PC-9 (cell line): Measurements from ENCODE around the gene SLC6A1. TPM values are rescaled to one million over a fixed set of nuclear protein-coding genes. Genes with fewer than 3 reads are reported as not detected.

ENCODE experiments used
- BruUV-seq: library from RNA; stranded (reverse); fragments of 400-500 nt; replicated peaks from 2 replicates; lab custom pipeline; 2021; lab: Mats Ljungman, UMichigan
- CTCF ChIA-PET: fragments of 300-600 bp; sonication (Branson Sonifier 250); formaldehyde crosslinking; loops from one replicate; lab custom pipeline; 2022; ENCODE audit warnings: antibody characterized with exemption; lab: Charles Lee
- POLR2A ChIA-PET: fragments of 300-600 bp; sonication (Branson Sonifier 250); formaldehyde crosslinking; loops from one replicate; lab custom pipeline; 2022; ENCODE audit warnings: antibody characterized with exemption; ENCODE audit not compliant: unreplicated experiment; lab: Charles Lee
- DNase-seq, 2 experiments: peaks; one replicate each; pipeline versions ENCODE4 v3.0.0 to v3.0.0-alpha.2; 2015 to 2022; ENCODE audit warnings: mixed read lengths in 1 of 2
- H2AFZ ChIP-seq: fragments of 200-600 bp; sonication (generic); 2 replicates; pipeline ENCODE4 v1.8.1; 2017; ENCODE audit warnings: antibody characterized with exemption
- H3F3A ChIP-seq: fragments of 200-600 bp; sonication (generic); 2 replicates; pipeline ENCODE4 v1.8.1; 2017; ENCODE audit warnings: antibody characterized with exemption, mild to moderate bottlenecking, low read depth; ENCODE audit not compliant: insufficient read depth
- H3K27ac ChIP-seq: fragments of 200-600 bp; sonication (generic); 2 replicates; pipeline ENCODE4 v1.6.1; 2016; ENCODE audit warnings: mixed run types
- H3K27me3 ChIP-seq: fragments of 200-600 bp; sonication (generic); 2 replicates; pipeline ENCODE4 v1.6.1; 2016; ENCODE audit warnings: low read depth, mixed run types; ENCODE audit not compliant: insufficient read depth
- H3K36me3 ChIP-seq: fragments of 200-600 bp; sonication (generic); 2 replicates; pipeline ENCODE4 v1.6.1; 2016; ENCODE audit warnings: low read depth, mixed run types
- H3K4me1 ChIP-seq: fragments of 200-600 bp; sonication (generic); replicated peaks from 2 replicates; pipeline ENCODE4 v1.6.1; 2016; ENCODE audit warnings: mixed run types; ENCODE audit not compliant: insufficient read depth
- H3K4me2 ChIP-seq: fragments of 200-600 bp; sonication (generic); 2 replicates; pipeline ENCODE4 v1.6.1; 2017; ENCODE audit warnings: mixed run types
- H3K4me3 ChIP-seq: fragments of 200-600 bp; sonication (generic); 2 replicates; pipeline ENCODE4 v1.6.1; 2016; ENCODE audit warnings: mixed run types
- H3K79me2 ChIP-seq: fragments of 200-600 bp; sonication (generic); 2 replicates; pipeline ENCODE4 v1.6.1; 2017; ENCODE audit warnings: low read depth, mixed run types
- H3K9me2 ChIP-seq: fragments of 200-600 bp; sonication (generic); 2 replicates; pipeline ENCODE4 v1.8.1; 2017; ENCODE audit warnings: mild to moderate bottlenecking; ENCODE audit not compliant: insufficient read depth
- H3K9me3 ChIP-seq: fragments of 200-600 bp; sonication (generic); 2 replicates; pipeline ENCODE4 v1.8.1; 2016; ENCODE audit warnings: low read depth; ENCODE audit not compliant: insufficient read depth
- H4K20me1 ChIP-seq: fragments of 200-600 bp; sonication (generic); 2 replicates; pipeline ENCODE4 v1.8.1; 2017; ENCODE audit not compliant: insufficient read depth
- CTCF ChIP-seq: fragments of 200-600 bp; sonication (generic); conservative IDR thresholded peaks from 2 replicates; pipeline ENCODE4 v1.6.1; 2017; ENCODE audit warnings: mixed run types, antibody characterized with exemption, mild to moderate bottlenecking, moderate library complexity
- EZH2 ChIP-seq: fragments of 200-600 bp; sonication (generic); IDR thresholded peaks from 2 replicates; pipeline ENCODE4 v1.8.0; 2017; ENCODE audit warnings: antibody characterized with exemption, low read depth
- intact Hi-C: fragments of 100-400 bp; cut with micrococcal nuclease; formaldehyde crosslinking; loops from one replicate; pipeline ENCODE4 v1.10.0; 2022; ENCODE audit not compliant: unreplicated experiment
- total RNA-seq: library from RNA; stranded (reverse); gene quantifications from 2 replicates; pipeline ENCODE4 v1.2.3, GENCODE V29; 2021

The SLC6A1 gene
- total RNA-seq, 1 experiment from 2014 or later = not detected

- Histone ChIP-seq H2AFZ (no peak overlapping the region), H3K4me3 (no peak overlapping the region), H3K36me3 (no peaks in the 10 kb centered on the region), H3K9me3 (no peaks in the 10 kb centered on the region), H3K27me3 (peaks cover 85% of the 10 kb centered on the region), H3K27ac (no peak overlapping the region), H3K4me2 (no peak overlapping the region), H3K9me2 (no peaks in the 10 kb centered on the region), H3K79me2 (no peaks in the 10 kb centered on the region), H4K20me1 (no peaks in the 10 kb centered on the region), H3F3A (no peaks in the 10 kb centered on the region), H3K4me1 (no peaks in the 10 kb centered on the region)
- no TSS peak for BruUV-seq
- intact Hi-C loops = no loop called here
- no peak for DNase-seq
- ChIA-PET CTCF (no interaction called here), POLR2A (no interaction called here)
- TF ChIP-seq CTCF (no peak), EZH2 (no peak)
Measured at GRCh38 chr3:10949197-10949596, 43.4 kb upstream of the SLC6A1 start.

GRCh38 chr3:10950476-10951294, 41.9 kb upstream of the SLC6A1 start:
- Histone ChIP-seq H4K20me1 (no peaks in the 10 kb centered on the region), H3K9me3 (no peaks in the 10 kb centered on the region), H3K27me3 (peaks cover 94% of the 10 kb centered on the region), H3K36me3 (no peaks in the 10 kb centered on the region), H3K27ac (no peak overlapping the region), H3K4me1 (no peaks in the 10 kb centered on the region), H3K4me2 (no peak overlapping the region), H3F3A (no peaks in the 10 kb centered on the region), H2AFZ (no peak overlapping the region), H3K79me2 (no peaks in the 10 kb centered on the region), H3K9me2 (no peaks in the 10 kb centered on the region), H3K4me3 (no peak overlapping the region)
- DNase-seq = no peak
- CTCF ChIA-PET = no interaction called here
- no TSS peak for BruUV-seq
- TF ChIP-seq EZH2 (no peak), CTCF (peak; percentile 69)
- POLR2A ChIA-PET = no interaction called here
- intact Hi-C loops = loop anchor here (2.0 kb wide), 1 partner anchor 108 kb away; no protein-coding TSS in a partner anchor

- no peak overlapping the region for H2AFZ ChIP-seq
- POLR2A ChIA-PET = no interaction called here
- no TSS peak for BruUV-seq
- H4K20me1 ChIP-seq = no peaks in the 10 kb centered on the region
- H3K36me3 ChIP-seq = no peaks in the 10 kb centered on the region
- no peaks in the 10 kb centered on the region for H3K9me3 ChIP-seq
- H3F3A ChIP-seq = no peaks in the 10 kb centered on the region
- DNase-seq = no peak
- intact Hi-C loops = loop anchor here (2.0 kb wide), 1 partner anchor 107 kb away; no protein-coding TSS in a partner anchor
- no peak overlapping the region for H3K4me2 ChIP-seq
- H3K27me3 ChIP-seq = peaks cover 94% of the 10 kb centered on the region
- no peaks in the 10 kb centered on the region for H3K79me2 ChIP-seq
- TF ChIP-seq CTCF (no peak), EZH2 (no peak)
- no peaks in the 10 kb centered on the region for H3K4me1 ChIP-seq
- no peak overlapping the region for H3K27ac ChIP-seq
- H3K9me2 ChIP-seq = no peaks in the 10 kb centered on the region
- CTCF ChIA-PET = no interaction called here
- no peak overlapping the region for H3K4me3 ChIP-seq
Measured at GRCh38 chr3:10951295-10951926, 41.1 kb upstream of the SLC6A1 start.
